Progenitor cell of endocrine pancreas (in vitro differentiated cells): Measurements from ENCODE around the gene USP49. TPM values are rescaled to one million over a fixed set of nuclear protein-coding genes. Genes with fewer than 3 reads are reported as not detected.
A peak's percentile ranks its signal among the peaks of the same experiment; 100 is the strongest.

Experiments used
- DNase-seq: peaks from one replicate; pipeline ENCODE4 v3.0.0; 2021; ENCODE audit warnings: low spot score; ENCODE audit not compliant: unreplicated experiment
- H3K27ac Mint-ChIP-seq: 2 replicates; pipeline ENCODE4 v1.8.0; 2021; ENCODE audit warnings: mild to moderate bottlenecking, moderate library complexity, mixed read lengths
- H3K27me3 Mint-ChIP-seq: 2 replicates; pipeline ENCODE4 v1.8.0; 2021; ENCODE audit warnings: mixed read lengths
- H3K36me3 Mint-ChIP-seq: 2 replicates; pipeline ENCODE4 v1.8.0; 2022; ENCODE audit warnings: mixed read lengths; ENCODE audit not compliant: insufficient read depth
- H3K4me1 Mint-ChIP-seq: 2 replicates; pipeline ENCODE4 v1.8.0; 2021; ENCODE audit warnings: low read depth, mixed read lengths
- H3K4me3 Mint-ChIP-seq: 2 replicates; pipeline ENCODE4 v1.8.0; 2021; ENCODE audit warnings: low read depth, mild to moderate bottlenecking, moderate library complexity, mixed read lengths
- H3K9me3 Mint-ChIP-seq: 2 replicates; pipeline ENCODE4 v1.8.0; 2021; ENCODE audit warnings: low read depth, mixed read lengths
- total RNA-seq: library from RNA; stranded (reverse); gene quantifications from 2 replicates; pipeline ENCODE4 v1.2.1, GENCODE V29; 2021
- TF ChIP-seq, protein P1 (sequence below): fragments of 200-600 bp; sonication (generic); IDR thresholded peaks from one replicate; pipeline ENCODE4 v1.5.0; 2021; ENCODE audit warnings: antibody characterized with exemption, mild to moderate bottlenecking; ENCODE audit not compliant: unreplicated experiment

USP49 gene
- total RNA-seq, 1 donor from 2014 or later, result 19.4 TPM

DNA sequence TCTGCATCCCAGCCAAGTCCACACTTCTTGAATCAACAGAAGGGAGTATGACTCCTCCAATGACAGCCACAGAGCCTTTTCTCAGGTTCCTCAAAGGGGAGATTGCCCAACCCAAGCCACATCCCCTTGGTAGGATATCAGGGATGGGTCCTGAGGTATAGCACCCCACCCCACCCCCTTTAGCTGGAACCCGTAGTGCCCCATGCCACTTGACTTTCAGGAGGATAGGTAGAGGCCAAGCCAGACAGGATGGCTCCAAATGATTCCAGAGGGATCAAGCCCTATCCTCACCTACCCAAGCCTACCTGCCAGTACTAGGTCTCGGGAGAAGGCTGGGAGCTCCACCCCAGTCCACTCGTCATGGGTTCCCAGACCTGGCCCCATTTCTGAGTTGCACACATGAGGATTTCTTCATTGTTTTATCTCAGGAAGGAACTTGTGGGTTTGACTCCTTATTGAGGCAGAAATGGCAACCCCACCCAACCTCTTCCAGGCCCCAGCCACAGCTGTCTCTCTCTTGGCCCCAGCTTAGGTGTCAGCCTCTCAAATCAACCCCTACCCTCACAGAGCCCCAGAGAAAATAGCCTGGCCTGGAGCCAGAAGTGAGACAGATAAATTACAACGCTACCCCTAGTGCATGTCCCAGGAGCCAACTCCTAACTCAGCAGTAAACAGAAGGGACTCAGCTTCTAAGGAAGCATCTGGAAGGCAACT is 42.8 kb upstream of the USP49 start:
- Mint-ChIP-seq H3K9me3 (no peaks in the 10 kb centered on the region), H3K27me3 (peaks cover 25% of the 10 kb centered on the region), H3K36me3 (peaks cover 2% of the 10 kb centered on the region), H3K4me3 (no peak overlapping the region), H3K4me1 (peaks cover 10% of the 10 kb centered on the region), H3K27ac (no peak overlapping the region)
- TF ChIP-seq, protein P1, sequence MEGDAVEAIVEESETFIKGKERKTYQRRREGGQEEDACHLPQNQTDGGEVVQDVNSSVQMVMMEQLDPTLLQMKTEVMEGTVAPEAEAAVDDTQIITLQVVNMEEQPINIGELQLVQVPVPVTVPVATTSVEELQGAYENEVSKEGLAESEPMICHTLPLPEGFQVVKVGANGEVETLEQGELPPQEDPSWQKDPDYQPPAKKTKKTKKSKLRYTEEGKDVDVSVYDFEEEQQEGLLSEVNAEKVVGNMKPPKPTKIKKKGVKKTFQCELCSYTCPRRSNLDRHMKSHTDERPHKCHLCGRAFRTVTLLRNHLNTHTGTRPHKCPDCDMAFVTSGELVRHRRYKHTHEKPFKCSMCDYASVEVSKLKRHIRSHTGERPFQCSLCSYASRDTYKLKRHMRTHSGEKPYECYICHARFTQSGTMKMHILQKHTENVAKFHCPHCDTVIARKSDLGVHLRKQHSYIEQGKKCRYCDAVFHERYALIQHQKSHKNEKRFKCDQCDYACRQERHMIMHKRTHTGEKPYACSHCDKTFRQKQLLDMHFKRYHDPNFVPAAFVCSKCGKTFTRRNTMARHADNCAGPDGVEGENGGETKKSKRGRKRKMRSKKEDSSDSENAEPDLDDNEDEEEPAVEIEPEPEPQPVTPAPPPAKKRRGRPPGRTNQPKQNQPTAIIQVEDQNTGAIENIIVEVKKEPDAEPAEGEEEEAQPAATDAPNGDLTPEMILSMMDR, result no peak
- DNase-seq, result no peak

DNA sequence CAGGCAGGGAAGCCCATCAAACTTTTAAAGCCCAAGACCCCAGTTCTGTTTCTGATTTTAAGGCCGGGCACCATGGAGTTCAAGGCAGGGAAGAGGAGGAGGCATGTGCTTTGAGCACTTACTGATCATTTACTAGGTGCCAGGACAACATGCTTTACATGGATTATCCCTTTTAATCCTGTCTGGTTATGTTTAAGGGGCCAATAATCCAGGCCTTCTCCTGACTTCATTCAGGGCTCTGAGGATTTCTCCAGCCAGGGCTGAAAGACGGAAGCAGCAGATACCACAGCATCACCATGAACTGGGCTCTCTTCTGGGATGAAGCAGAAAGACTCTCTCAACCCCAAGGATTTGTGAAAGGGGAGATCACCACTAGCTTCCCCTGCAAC is 42.3 kb upstream of the USP49 start:
- Mint-ChIP-seq H3K36me3 (peaks cover 5% of the 10 kb centered on the region), H3K4me1 (peaks cover 10% of the 10 kb centered on the region), H3K27ac (no peak overlapping the region), H3K27me3 (peaks cover 25% of the 10 kb centered on the region), H3K9me3 (no peaks in the 10 kb centered on the region), H3K4me3 (no peak overlapping the region)
- TF ChIP-seq, protein P1, result no peak
- DNase-seq, result no peak

DNA sequence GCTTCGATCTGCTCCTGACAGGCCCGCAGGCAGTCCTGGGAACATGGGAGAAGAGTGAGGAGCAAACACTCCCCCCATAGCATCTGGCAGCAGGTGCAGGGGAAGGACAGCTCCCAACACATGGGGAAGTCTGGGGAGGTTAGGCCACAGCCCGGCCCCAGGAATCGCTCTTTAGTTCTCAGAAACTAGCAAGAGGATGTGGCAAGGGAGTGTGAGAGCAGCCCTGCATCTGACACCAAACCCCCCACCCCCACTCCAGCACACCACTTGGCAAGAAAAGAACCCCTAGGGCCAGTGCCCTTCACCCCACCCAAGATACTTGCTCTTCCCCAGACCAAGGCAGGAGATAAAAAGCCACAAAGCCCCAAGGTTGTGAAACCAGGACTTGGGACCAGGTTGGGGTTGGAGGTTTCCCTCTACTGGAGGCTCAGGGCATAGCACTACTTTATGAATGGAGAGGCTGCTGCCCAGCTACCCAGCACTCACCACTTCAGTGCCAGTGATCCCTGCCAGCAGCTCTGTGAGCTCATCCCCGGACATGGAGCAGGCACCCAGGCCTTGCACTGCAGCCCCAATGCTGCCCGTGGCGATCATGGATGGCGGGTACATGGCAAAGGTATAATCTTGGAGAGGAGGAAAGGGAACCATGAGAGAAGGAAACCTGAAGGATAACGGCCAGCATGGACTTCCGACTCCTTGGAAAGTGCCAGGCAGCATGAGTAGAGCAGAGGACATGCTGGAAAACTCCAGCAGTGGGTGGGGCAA is 41.1 kb upstream of the USP49 start:
- H3K4me3 Mint-ChIP-seq, result no peak overlapping the region
- H3K27me3 Mint-ChIP-seq, result peaks cover 25% of the 10 kb centered on the region
- H3K27ac Mint-ChIP-seq, result no peak overlapping the region
- no peaks in the 10 kb centered on the region for H3K9me3 Mint-ChIP-seq
- H3K36me3 Mint-ChIP-seq, result peaks cover 5% of the 10 kb centered on the region
- DNase-seq, result peak; percentile 35
- TF ChIP-seq, protein P1, result peak; percentile 78
- H3K4me1 Mint-ChIP-seq, result peaks cover 7% of the 10 kb centered on the region

DNA sequence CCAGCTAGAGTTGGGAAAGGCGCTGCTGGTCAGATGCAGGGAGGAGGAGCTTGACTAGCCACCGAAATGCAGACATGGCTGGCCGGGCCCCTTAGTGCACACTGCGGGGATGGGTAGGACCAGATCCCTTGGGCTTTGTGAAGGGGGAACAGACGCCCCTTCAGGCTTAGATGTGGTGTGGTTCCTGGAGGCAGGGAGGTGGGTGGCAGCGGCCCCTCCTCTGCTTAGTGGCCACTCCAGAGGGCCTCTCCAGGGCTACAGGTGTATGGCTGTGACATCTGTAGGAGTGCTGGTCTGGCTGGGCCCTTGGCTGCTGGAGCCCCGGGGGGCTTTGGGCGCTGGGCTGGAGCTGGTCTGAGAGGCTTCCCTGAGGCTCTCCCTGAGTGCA is 40.5 kb upstream of the USP49 start:
- Mint-ChIP-seq H3K9me3 (no peaks in the 10 kb centered on the region), H3K36me3 (peaks cover 5% of the 10 kb centered on the region), H3K4me1 (peaks cover 7% of the 10 kb centered on the region), H3K4me3 (no peak overlapping the region), H3K27me3 (peaks cover 21% of the 10 kb centered on the region), H3K27ac (no peak overlapping the region)
- TF ChIP-seq, protein P1, result no peak
- no peak for DNase-seq

DNA sequence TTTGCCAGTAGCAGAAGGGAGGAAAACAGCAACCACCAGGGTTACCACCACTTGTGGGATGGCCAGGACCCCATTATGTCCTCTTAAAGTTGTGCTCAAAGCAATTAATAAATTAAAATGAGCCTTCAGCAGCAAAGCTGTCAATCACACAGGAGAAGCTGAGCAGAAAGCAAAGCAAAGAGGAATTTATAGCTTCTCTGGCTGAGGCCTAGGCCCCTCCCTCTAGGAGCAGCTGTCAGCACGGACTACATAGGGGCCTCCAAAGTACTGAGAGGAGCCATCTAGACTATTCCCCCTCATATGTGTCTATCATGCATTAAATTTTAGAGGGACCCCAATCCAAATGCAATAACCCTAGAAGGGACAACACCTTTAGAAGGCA is 40.0 kb upstream of the USP49 start:
- no peak for DNase-seq
- peaks cover 4% of the 10 kb centered on the region for H3K4me1 Mint-ChIP-seq
- H3K27ac Mint-ChIP-seq, result no peak overlapping the region
- peaks cover 16% of the 10 kb centered on the region for H3K27me3 Mint-ChIP-seq
- no peaks in the 10 kb centered on the region for H3K9me3 Mint-ChIP-seq
- peaks cover 5% of the 10 kb centered on the region for H3K36me3 Mint-ChIP-seq
- H3K4me3 Mint-ChIP-seq, result no peak overlapping the region
- TF ChIP-seq, protein P1, result no peak
